Caco-2 (cell line): ENCODE results near the gene HEPACAM. TPM values are rescaled to one million over a fixed set of nuclear protein-coding genes. Genes with fewer than 3 reads are reported as not detected.
A peak's percentile ranks its signal among the peaks of the same experiment; 100 is the strongest.
"Not testable (repeated sequence)": the region's sequence is repeated elsewhere in the genome, so short reads cannot be mapped to it uniquely, and the experiment has no call there.

Experiments used
- BruUV-seq: library from RNA; stranded (reverse); fragments of 400-500 nt; replicated peaks from 2 replicates; lab custom pipeline; 2021; lab: Mats Ljungman, UMichigan
- CTCF ChIA-PET: fragments of 300-600 bp; sonication (Branson Sonifier 250); formaldehyde crosslinking; loops from one replicate; lab custom pipeline; 2022; ENCODE audit warnings: antibody characterized with exemption; lab: Charles Lee
- POLR2A ChIA-PET: fragments of 300-600 bp; sonication (Branson Sonifier 250); formaldehyde crosslinking; loops from one replicate; lab custom pipeline; 2022; ENCODE audit warnings: antibody characterized with exemption; lab: Charles Lee
- DNase-seq, 2 experiments: peaks; one replicate each; pipeline versions ENCODE4 v3.0.0 to v3.0.0-alpha.2; 2020 to 2022
- H3K27me3 ChIP-seq: replicated peaks from 2 replicates; pipeline ENCODE4 v1.6.0; 2011; ENCODE audit warnings: low read length; ENCODE audit not compliant: control insufficient read depth, insufficient read depth
- H3K36me3 ChIP-seq: 2 replicates; pipeline ENCODE4 v1.5.1; 2011; ENCODE audit warnings: low read length; ENCODE audit not compliant: control insufficient read depth, insufficient read depth
- H3K4me1 ChIP-seq: fragments of 250-450 bp; sonication (Bioruptor Pico); 2 replicates; pipeline ENCODE4 v1.5.1; 2020; ENCODE audit warnings: mild to moderate bottlenecking
- H3K4me3 ChIP-seq: 2 replicates; pipeline ENCODE4 v1.5.1; 2011; ENCODE audit warnings: low read depth, mild to moderate bottlenecking, control low read depth, low read length
- H3K9me3 ChIP-seq: fragments of 250-450 bp; sonication (Bioruptor Pico); 2 replicates; pipeline ENCODE4 v1.5.1; 2020; ENCODE audit warnings: mild to moderate bottlenecking, moderate library complexity
- H3K27ac Mint-ChIP-seq: one replicate; pipeline ENCODE4 v1.8.0; 2022; ENCODE audit warnings: mixed read lengths; ENCODE audit not compliant: unreplicated experiment
- H3K27me3 Mint-ChIP-seq: one replicate; pipeline ENCODE4 v1.8.0; 2022; ENCODE audit warnings: mixed read lengths; ENCODE audit not compliant: insufficient read depth, unreplicated experiment
- H3K36me3 Mint-ChIP-seq: one replicate; pipeline ENCODE4 v1.8.0; 2022; ENCODE audit warnings: mild to moderate bottlenecking, mixed read lengths; ENCODE audit not compliant: insufficient read depth, unreplicated experiment
- H3K4me1 Mint-ChIP-seq: one replicate; pipeline ENCODE4 v1.8.0; 2022; ENCODE audit warnings: low read depth, mixed read lengths; ENCODE audit not compliant: unreplicated experiment
- H3K4me3 Mint-ChIP-seq: one replicate; pipeline ENCODE4 v1.8.0; 2022; ENCODE audit warnings: mild to moderate bottlenecking, moderate library complexity, mixed read lengths; ENCODE audit not compliant: unreplicated experiment
- H3K9me3 Mint-ChIP-seq: one replicate; pipeline ENCODE4 v1.8.0; 2022; ENCODE audit warnings: mixed read lengths; ENCODE audit not compliant: unreplicated experiment
- intact Hi-C: fragments of 100-400 bp; cut with micrococcal nuclease; formaldehyde crosslinking; loops from one replicate; pipeline ENCODE4 v1.10.0; 2022; ENCODE audit not compliant: unreplicated experiment
- total RNA-seq: library from RNA; stranded (reverse); gene quantifications from 2 replicates; pipeline ENCODE4 v1.2.3, GENCODE V29; 2022
- TF ChIP-seq, protein P1 (sequence below), 2 experiments: fragments of 200-600 bp in 1 of 2; IDR thresholded peaks; 1 replicate in 1 of 2; 2 replicates in 1 of 2; pipeline versions ENCODE4 v1.5.1 to v1.8.0; 2011 to 2022; ENCODE audit warnings: antibody characterized with exemption in 1 of 2, control low read depth in 1 of 2, inconsistent platforms in 1 of 2, low read depth in 1 of 2, low read length in 1 of 2, mild to moderate bottlenecking in 1 of 2, moderate library complexity in 1 of 2; ENCODE audit not compliant: insufficient read depth in 1 of 2, severe bottlenecking in 1 of 2, unreplicated experiment in 1 of 2

Gene HEPACAM
- total RNA-seq, 1 experiment from 2014 or later, result 0.11 TPM

- Mint-ChIP-seq H3K4me3 (no peak overlapping the region), H3K27me3 (no peaks in the 10 kb centered on the region), H3K4me1 (no peaks in the 10 kb centered on the region), H3K9me3 (peaks cover 13% of the 10 kb centered on the region), H3K36me3 (no peaks in the 10 kb centered on the region), H3K27ac (no peak overlapping the region)
- no peaks in the 10 kb centered on the region for H3K27me3 ChIP-seq
- TF ChIP-seq, protein P1, sequence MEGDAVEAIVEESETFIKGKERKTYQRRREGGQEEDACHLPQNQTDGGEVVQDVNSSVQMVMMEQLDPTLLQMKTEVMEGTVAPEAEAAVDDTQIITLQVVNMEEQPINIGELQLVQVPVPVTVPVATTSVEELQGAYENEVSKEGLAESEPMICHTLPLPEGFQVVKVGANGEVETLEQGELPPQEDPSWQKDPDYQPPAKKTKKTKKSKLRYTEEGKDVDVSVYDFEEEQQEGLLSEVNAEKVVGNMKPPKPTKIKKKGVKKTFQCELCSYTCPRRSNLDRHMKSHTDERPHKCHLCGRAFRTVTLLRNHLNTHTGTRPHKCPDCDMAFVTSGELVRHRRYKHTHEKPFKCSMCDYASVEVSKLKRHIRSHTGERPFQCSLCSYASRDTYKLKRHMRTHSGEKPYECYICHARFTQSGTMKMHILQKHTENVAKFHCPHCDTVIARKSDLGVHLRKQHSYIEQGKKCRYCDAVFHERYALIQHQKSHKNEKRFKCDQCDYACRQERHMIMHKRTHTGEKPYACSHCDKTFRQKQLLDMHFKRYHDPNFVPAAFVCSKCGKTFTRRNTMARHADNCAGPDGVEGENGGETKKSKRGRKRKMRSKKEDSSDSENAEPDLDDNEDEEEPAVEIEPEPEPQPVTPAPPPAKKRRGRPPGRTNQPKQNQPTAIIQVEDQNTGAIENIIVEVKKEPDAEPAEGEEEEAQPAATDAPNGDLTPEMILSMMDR (IDR thresholded peaks at IDR 0.05; ENCODE audit: insufficient read depth in 1 of 2, low read depth in 1 of 2, low read length in 1 of 2, severe bottlenecking in 1 of 2, unreplicated experiment in 1 of 2), result no peak
- BruUV-seq, result no TSS peak
- no peaks in the 10 kb centered on the region; the same call in 1 of the 2 replicates for H3K36me3 ChIP-seq
- no peaks in the 10 kb centered on the region for H3K4me1 ChIP-seq
- H3K9me3 ChIP-seq, result peaks cover 3% of the 10 kb centered on the region; the same call in 1 of the 2 replicates
- intact Hi-C loops, result no loop called here
- no peak overlapping the region for H3K4me3 ChIP-seq
- ChIA-PET CTCF (no interaction called here), POLR2A (no interaction called here)
- DNase-seq, result no peak
These were observed 40.7 kb upstream of the HEPACAM start for GRCh38 chr11:124976531-124976930.

- H3K9me3 Mint-ChIP-seq, result peaks cover 9% of the 10 kb centered on the region
- no peaks in the 10 kb centered on the region for H3K4me1 Mint-ChIP-seq
- no peak for DNase-seq
- no peaks in the 10 kb centered on the region for H3K27me3 ChIP-seq
- POLR2A ChIA-PET, result no interaction called here
- H3K27me3 Mint-ChIP-seq, result no peaks in the 10 kb centered on the region
- intact Hi-C loops, result loop anchor here (5.0 kb wide), 1 partner anchor 85 kb away; no protein-coding TSS in a partner anchor
- H3K36me3 Mint-ChIP-seq, result no peaks in the 10 kb centered on the region
- H3K4me3 ChIP-seq, result no peak overlapping the region
- CTCF ChIA-PET, result no interaction called here
- no peaks in the 10 kb centered on the region for H3K9me3 ChIP-seq
- H3K4me3 Mint-ChIP-seq, result no peak overlapping the region
- BruUV-seq, result no TSS peak
- H3K4me1 ChIP-seq, result no peaks in the 10 kb centered on the region
- no peak overlapping the region for H3K27ac Mint-ChIP-seq
- H3K36me3 ChIP-seq, result no peaks in the 10 kb centered on the region
- TF ChIP-seq, protein P1 (IDR thresholded peaks at IDR 0.05; ENCODE audit: insufficient read depth in 1 of 2, low read depth in 1 of 2, low read length in 1 of 2, severe bottlenecking in 1 of 2, unreplicated experiment in 1 of 2), result no peak
These were observed 36.0 kb upstream of the HEPACAM start for GRCh38 chr11:124971810-124972209.

DNA sequence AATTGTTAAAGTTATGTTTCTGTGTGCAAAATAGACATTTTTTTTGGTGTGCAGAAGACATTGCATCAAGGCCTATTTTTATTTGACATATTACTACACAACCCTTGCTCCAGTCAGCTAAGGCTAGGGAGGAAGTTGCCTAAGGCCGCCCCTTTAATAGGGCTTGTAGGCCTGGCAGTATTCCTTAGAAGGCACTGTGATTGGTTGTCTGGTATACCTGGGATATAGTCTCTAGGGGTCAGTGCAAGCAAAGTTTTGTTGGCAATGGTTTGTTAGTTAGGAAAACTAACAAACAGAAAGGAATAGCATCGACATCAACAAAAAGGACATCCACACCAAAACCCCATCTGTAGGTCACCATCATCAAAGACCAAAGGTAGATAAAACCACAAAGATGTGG, 35.1 kb upstream of the HEPACAM start:
- BruUV-seq, result no TSS peak
- TF ChIP-seq, protein P1 (IDR thresholded peaks at IDR 0.05; ENCODE audit: insufficient read depth in 1 of 2, low read depth in 1 of 2, low read length in 1 of 2, severe bottlenecking in 1 of 2, unreplicated experiment in 1 of 2), result no peak
- Mint-ChIP-seq H3K27me3 (no peaks in the 10 kb centered on the region), H3K4me1 (no peaks in the 10 kb centered on the region), H3K4me3 (no peak overlapping the region), H3K9me3 (peaks cover 9% of the 10 kb centered on the region), H3K27ac (no peak overlapping the region), H3K36me3 (no peaks in the 10 kb centered on the region)
- Histone ChIP-seq H3K27me3 (no peaks in the 10 kb centered on the region), H3K9me3 (no peaks in the 10 kb centered on the region), H3K4me1 (no peaks in the 10 kb centered on the region), H3K36me3 (no peaks in the 10 kb centered on the region), H3K4me3 (no peak overlapping the region)
- ChIA-PET CTCF (no interaction called here), POLR2A (no interaction called here)
- intact Hi-C loops, result loop anchor here (5.0 kb wide), 1 partner anchor 86 kb away; no protein-coding TSS in a partner anchor
- peak in 1 of 2 experiments; percentile 40 for DNase-seq

GRCh38 chr11:124968197-124968596, 32.4 kb upstream of the HEPACAM start:
- intact Hi-C loops, result loop anchor here (10.0 kb wide), 1 partner anchor 257 kb away; no protein-coding TSS in a partner anchor
- H3K4me1 ChIP-seq, H3K4me1 Mint-ChIP-seq, H3K27ac Mint-ChIP-seq, DNase-seq, H3K27me3 Mint-ChIP-seq, H3K36me3 Mint-ChIP-seq, POLR2A ChIA-PET, CTCF ChIA-PET, BruUV-seq, H3K9me3 ChIP-seq, H3K4me3 Mint-ChIP-seq, H3K27me3 ChIP-seq, H3K9me3 Mint-ChIP-seq, H3K36me3 ChIP-seq, H3K4me3 ChIP-seq: not testable (repeated sequence)
